GM12878 (cell line): Measurements from ENCODE around the gene GTPBP3.

Source experiments
- CBX5 ChIP-seq: sonication (generic); IDR thresholded peaks from 2 replicates; pipeline ENCODE4 v1.6.1; 2016; ENCODE audit warnings: low read depth, moderate library complexity, mild to moderate bottlenecking, inconsistent platforms
- CHD1 ChIP-seq: IDR thresholded peaks from 2 replicates; pipeline ENCODE4 v1.6.1; 2012; ENCODE audit warnings: low read depth, low read length, improper control_type of control experiment
- CREB1 ChIP-seq: IDR thresholded peaks from 2 replicates; pipeline ENCODE4 v1.6.1; 2012; ENCODE audit warnings: low read depth, mild to moderate bottlenecking, inconsistent platforms
- CTCF ChIP-seq, 3 experiments: IDR thresholded peaks in 2 of 3; conservative IDR thresholded peaks in 1 of 3; 2 replicates each; pipeline ENCODE4 v1.5.1; 2011; ENCODE audit warnings: low read depth in 3 of 3, low read length in 3 of 3, mild to moderate bottlenecking in 3 of 3, control low read depth in 2 of 3, moderate library complexity in 2 of 3, inconsistent platforms in 1 of 3, mixed read lengths in 1 of 3; ENCODE audit not compliant: control insufficient read depth in 2 of 3, insufficient read depth in 1 of 3; ENCODE audit errors: extremely low read depth in 1 of 3
- MXI1 ChIP-seq: fragments of 150-350 bp; IDR thresholded peaks from 2 replicates; pipeline ENCODE4 v1.6.1; 2011; ENCODE audit warnings: low read depth, mild to moderate bottlenecking, inconsistent platforms, low read length, improper control_type of control experiment
- MYB ChIP-seq: fragments of 150-350 bp; IDR thresholded peaks from 2 replicates; pipeline ENCODE4 v1.6.1; 2014; ENCODE audit warnings: mild to moderate bottlenecking, low read depth, low read length, borderline replicate concordance
- NFIC ChIP-seq: IDR thresholded peaks from 2 replicates; pipeline ENCODE4 v1.6.1; 2012; ENCODE audit warnings: low read depth, mild to moderate bottlenecking, inconsistent platforms, low read length, moderate library complexity
- NFYB ChIP-seq: IDR thresholded peaks from 2 replicates; pipeline ENCODE4 v1.6.1; 2011; ENCODE audit warnings: low read depth, mild to moderate bottlenecking, low read length, improper control_type of control experiment, moderate library complexity; ENCODE audit not compliant: insufficient read depth
- POLR2A ChIP-seq: IDR thresholded peaks from 2 replicates; pipeline ENCODE4 v1.6.1; 2011; ENCODE audit warnings: low read depth, mild to moderate bottlenecking, low read length
- POLR2AphosphoS5 ChIP-seq: IDR thresholded peaks from 2 replicates; pipeline ENCODE4 v1.6.1; 2011; ENCODE audit warnings: mild to moderate bottlenecking, low read length, inconsistent platforms
- RCOR1 ChIP-seq: conservative IDR thresholded peaks from 2 replicates; pipeline ENCODE4 v1.6.1; 2012; ENCODE audit warnings: low read depth, low read length, improper control_type of control experiment
- TARDBP ChIP-seq: IDR thresholded peaks from 2 replicates; pipeline ENCODE4 v1.6.1; 2016; ENCODE audit warnings: borderline replicate concordance
- ZNF274 ChIP-seq: IDR thresholded peaks from one replicate; pipeline ENCODE4 v1.8.0; 2011; ENCODE audit not compliant: insufficient read length, insufficient read depth

GRCh38 chr19:17338433-17339078, 1.2 kb downstream of the GTPBP3 start:
- TF ChIP-seq CTCF (IDR thresholded peaks at IDR 0.05 in 2 of 3, conservative IDR thresholded peaks at IDR 0.05 in 1 of 3; ENCODE audit: control insufficient read depth in 2 of 3, extremely low read depth in 1 of 3, insufficient read depth in 1 of 3, low read depth in 3 of 3, low read length in 3 of 3) (no peak), TARDBP (no peak), CBX5 (no peak), CHD1 (no peak), NFIC (no peak), MXI1 (no peak), NFYB (no peak), POLR2A (no peak), CREB1 (no peak), POLR2AphosphoS5 (no peak), MYB (no peak), ZNF274 (no peak), RCOR1 (no peak)
